Measurements from ENCODE around the gene ADRA2C. TPM values are rescaled to one million over a fixed set of nuclear protein-coding genes. Genes with fewer than 3 reads are reported as not detected.

Gene ADRA2C
- polyA plus RNA-seq, 2 of the 4 experiments (the other 2 are of a cell fraction) = 1.9 to 4.1 TPM

DNA sequence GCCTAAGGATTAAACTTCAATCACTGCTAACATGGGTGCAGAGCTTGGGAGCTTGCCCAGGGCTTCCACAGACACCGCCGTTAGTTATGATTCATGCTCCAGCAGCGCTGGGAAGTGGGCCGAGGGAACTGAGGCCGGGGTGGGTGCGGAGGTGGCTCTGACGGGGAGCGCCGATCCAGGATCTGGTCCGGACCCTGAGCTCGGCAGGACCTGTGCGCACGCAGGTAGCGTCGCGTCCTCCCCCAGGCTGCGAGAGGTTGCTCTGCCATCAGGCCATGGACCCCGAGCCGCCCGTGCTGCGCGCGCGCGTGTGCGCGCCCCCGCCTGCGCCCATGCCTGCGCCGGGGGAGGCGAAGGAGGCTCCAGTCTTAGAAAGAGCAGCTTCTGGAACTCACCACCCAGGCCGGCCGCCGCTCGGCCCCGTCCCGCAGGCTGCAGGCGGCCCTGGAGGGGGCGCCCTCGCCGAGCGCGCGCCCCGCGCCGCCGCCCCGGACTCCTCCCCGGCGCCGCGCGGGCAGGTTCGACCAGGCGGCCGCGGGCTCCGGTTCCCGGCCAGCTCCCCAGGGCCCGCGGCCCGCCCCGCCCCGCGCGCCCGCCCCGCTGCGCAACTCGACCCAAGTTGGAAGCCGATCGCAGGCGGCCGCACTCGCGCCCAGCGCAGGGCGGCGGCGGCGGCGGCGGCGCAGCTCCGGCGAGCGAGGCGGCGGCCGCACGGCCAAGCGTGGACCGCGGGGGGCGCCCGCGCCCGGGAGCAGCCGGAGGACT is 732 bp upstream of the ADRA2C start:
- POLR2A ChIA-PET = interaction anchor here (1.9 kb wide), 1 partner anchor 115 kb away, joined by 4 read pairs; no protein-coding TSS in a partner anchor
- WGBS (ENCODE audit: missing lambda C conversion rate) = no CpG with 5 or more reads among the region's 101 CpGs
- DNase-seq (ENCODE audit: low read depth in 1 of 2, low spot score in 1 of 2) (peak; percentile 42 to 56), FAIRE-seq (no peak), ATAC-seq (peak; percentile 78 to 88)
- CTCF ChIA-PET = interaction anchor here (0.7 to 4.6 kb wide), 21 partner anchors 9 to 177 kb away, joined by 3 to 54 read pairs (median 4); no protein-coding TSS in a partner anchor
- Histone ChIP-seq H3K27ac (peak overlapping the region; percentile 80 to 81), H3K9me3 (no peaks in the 10 kb centered on the region), H3K4me1 (no peaks in the 10 kb centered on the region), H3K4me2 (peak overlapping the region; percentile 76), H3K4me3 (peak overlapping the region; percentile 45)
- peak; percentile 20 for TF ChIP-seq POLR2A (IDR thresholded peaks at IDR 0.05; ENCODE audit: low read length)
- TF ChIP-seq NR3C1 (IDR thresholded peaks at IDR 0.05) = no peak
- no peak for TF ChIP-seq TP53 (CRISPR knock-in tag; IDR thresholded peaks at IDR 0.05)
- TF ChIP-seq RARB (CRISPR knock-in tag; IDR thresholded peaks at IDR 0.05) = no peak
- TF ChIP-seq, protein P1, sequence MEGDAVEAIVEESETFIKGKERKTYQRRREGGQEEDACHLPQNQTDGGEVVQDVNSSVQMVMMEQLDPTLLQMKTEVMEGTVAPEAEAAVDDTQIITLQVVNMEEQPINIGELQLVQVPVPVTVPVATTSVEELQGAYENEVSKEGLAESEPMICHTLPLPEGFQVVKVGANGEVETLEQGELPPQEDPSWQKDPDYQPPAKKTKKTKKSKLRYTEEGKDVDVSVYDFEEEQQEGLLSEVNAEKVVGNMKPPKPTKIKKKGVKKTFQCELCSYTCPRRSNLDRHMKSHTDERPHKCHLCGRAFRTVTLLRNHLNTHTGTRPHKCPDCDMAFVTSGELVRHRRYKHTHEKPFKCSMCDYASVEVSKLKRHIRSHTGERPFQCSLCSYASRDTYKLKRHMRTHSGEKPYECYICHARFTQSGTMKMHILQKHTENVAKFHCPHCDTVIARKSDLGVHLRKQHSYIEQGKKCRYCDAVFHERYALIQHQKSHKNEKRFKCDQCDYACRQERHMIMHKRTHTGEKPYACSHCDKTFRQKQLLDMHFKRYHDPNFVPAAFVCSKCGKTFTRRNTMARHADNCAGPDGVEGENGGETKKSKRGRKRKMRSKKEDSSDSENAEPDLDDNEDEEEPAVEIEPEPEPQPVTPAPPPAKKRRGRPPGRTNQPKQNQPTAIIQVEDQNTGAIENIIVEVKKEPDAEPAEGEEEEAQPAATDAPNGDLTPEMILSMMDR (IDR thresholded peaks at IDR 0.05) = peak; percentile 56
- no peak for TF ChIP-seq RAD21 (conservative IDR thresholded peaks at IDR 0.05 in 1 of 2, IDR thresholded peaks at IDR 0.05 in 1 of 2)
- TF ChIP-seq, protein P2, sequence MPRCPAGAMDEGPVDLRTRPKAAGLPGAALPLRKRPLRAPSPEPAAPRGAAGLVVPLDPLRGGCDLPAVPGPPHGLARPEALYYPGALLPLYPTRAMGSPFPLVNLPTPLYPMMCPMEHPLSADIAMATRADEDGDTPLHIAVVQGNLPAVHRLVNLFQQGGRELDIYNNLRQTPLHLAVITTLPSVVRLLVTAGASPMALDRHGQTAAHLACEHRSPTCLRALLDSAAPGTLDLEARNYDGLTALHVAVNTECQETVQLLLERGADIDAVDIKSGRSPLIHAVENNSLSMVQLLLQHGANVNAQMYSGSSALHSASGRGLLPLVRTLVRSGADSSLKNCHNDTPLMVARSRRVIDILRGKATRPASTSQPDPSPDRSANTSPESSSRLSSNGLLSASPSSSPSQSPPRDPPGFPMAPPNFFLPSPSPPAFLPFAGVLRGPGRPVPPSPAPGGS (IDR thresholded peaks at IDR 0.05) = no peak
- TF ChIP-seq ATOH8 (CRISPR knock-in tag; IDR thresholded peaks at IDR 0.05; ENCODE audit: low read depth) = no peak

DNA sequence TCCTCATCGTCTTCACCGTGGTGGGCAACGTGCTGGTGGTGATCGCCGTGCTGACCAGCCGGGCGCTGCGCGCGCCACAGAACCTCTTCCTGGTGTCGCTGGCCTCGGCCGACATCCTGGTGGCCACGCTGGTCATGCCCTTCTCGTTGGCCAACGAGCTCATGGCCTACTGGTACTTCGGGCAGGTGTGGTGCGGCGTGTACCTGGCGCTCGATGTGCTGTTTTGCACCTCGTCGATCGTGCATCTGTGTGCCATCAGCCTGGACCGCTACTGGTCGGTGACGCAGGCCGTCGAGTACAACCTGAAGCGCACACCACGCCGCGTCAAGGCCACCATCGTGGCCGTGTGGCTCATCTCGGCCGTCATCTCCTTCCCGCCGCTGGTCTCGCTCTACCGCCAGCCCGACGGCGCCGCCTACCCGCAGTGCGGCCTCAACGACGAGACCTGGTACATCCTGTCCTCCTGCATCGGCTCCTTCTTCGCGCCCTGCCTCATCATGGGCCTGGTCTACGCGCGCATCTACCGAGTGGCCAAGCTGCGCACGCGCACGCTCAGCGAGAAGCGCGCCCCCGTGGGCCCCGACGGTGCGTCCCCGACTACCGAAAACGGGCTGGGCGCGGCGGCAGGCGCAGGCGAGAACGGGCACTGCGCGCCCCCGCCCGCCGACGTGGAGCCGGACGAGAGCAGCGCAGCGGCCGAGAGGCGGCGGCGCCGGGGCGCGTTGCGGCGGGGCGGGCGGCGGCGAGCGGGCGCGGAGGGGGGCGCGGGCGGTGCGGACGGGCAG is 792 bp downstream of the ADRA2C start:
- DNase-seq (ENCODE audit: low read depth in 1 of 2, low spot score in 1 of 2) = no peak
- 85% methylated on average over 56 of the region's 107 CpGs for WGBS (ENCODE audit: missing lambda C conversion rate)
- ChIA-PET POLR2A (interaction anchor here (1.9 kb wide), 1 partner anchor 114 kb away, joined by 4 read pairs; no protein-coding TSS in a partner anchor), CTCF (interaction anchor here (1.2 to 4.6 kb wide), 9 partner anchors 12 to 175 kb away, joined by 3 to 54 read pairs (median 8); no protein-coding TSS in a partner anchor)
- Histone ChIP-seq H3K9me3 (no peaks in the 10 kb centered on the region), H3K4me3 (peak overlapping the region; percentile 45), H3K4me1 (no peaks in the 10 kb centered on the region), H3K4me2 (peak overlapping the region; percentile 76), H3K27ac (peak overlapping the region; percentile 80 to 81; a peak in 5 of 6 replicates)
- no peak for FAIRE-seq
- no peak for ATAC-seq
- TF ChIP-seq RNF2 (IDR thresholded peaks at IDR 0.05; ENCODE audit: borderline replicate concordance, low read depth) (no peak), ATOH8 (CRISPR knock-in tag; IDR thresholded peaks at IDR 0.05; ENCODE audit: low read depth) (no peak), NPAS2 (CRISPR knock-in tag; IDR thresholded peaks at IDR 0.05; ENCODE audit: borderline replicate concordance) (no peak), KDM5A (IDR thresholded peaks at IDR 0.05) (no peak), BHLHE40 (IDR thresholded peaks at IDR 0.05; ENCODE audit: low read depth, low read length) (no peak), NFE2L2 (conservative IDR thresholded peaks at IDR 0.05; ENCODE audit: low read length) (no peak), TFCP2L1 (CRISPR knock-in tag; IDR thresholded peaks at IDR 0.05) (no peak), PBX3 (IDR thresholded peaks at IDR 0.05) (no peak), HOXB13 (CRISPR knock-in tag; IDR thresholded peaks at IDR 0.05; ENCODE audit: low read depth) (no peak), CHD2 (IDR thresholded peaks at IDR 0.05; ENCODE audit: low read length, partially characterized antibody) (no peak), REST (IDR thresholded peaks at IDR 0.05) (no peak), EP300 (IDR thresholded peaks at IDR 0.05) (no peak), CBX8 (IDR thresholded peaks at IDR 0.05) (no peak)
- TF ChIP-seq, protein P3, sequence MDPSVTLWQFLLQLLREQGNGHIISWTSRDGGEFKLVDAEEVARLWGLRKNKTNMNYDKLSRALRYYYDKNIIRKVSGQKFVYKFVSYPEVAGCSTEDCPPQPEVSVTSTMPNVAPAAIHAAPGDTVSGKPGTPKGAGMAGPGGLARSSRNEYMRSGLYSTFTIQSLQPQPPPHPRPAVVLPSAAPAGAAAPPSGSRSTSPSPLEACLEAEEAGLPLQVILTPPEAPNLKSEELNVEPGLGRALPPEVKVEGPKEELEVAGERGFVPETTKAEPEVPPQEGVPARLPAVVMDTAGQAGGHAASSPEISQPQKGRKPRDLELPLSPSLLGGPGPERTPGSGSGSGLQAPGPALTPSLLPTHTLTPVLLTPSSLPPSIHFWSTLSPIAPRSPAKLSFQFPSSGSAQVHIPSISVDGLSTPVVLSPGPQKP (IDR thresholded peaks at IDR 0.05; ENCODE audit: low read depth, low read length) = no peak
